ENCODE measurements around the gene RCC1. TPM values are rescaled to one million over a fixed set of nuclear protein-coding genes. Genes with fewer than 3 reads are reported as not detected.
"Not testable (repeated sequence)": the region's sequence is repeated elsewhere in the genome, so short reads cannot be mapped to it uniquely, and the experiment has no call there.

RCC1 gene
- total RNA-seq, 1 donor from 2014 or later: 31.9 TPM

GRCh38 chr1:28512058-28512611, 6.3 kb downstream of the RCC1 start:
- H3K4me3 Mint-ChIP-seq: no peak overlapping the region
- H3K27me3 Mint-ChIP-seq (ENCODE audit: low read depth): no peaks in the 10 kb centered on the region
- no peak for TF ChIP-seq CTCF (IDR thresholded peaks at IDR 0.05; ENCODE audit: unreplicated experiment)
- peaks cover 43% of the 10 kb centered on the region for H3K36me3 Mint-ChIP-seq
- H3K27ac Mint-ChIP-seq: peak overlapping the region; percentile 69
- DNase-seq (ENCODE audit: low spot score in 2 of 2, unreplicated experiment in 2 of 2): no peak
- no peaks in the 10 kb centered on the region for H3K9me3 Mint-ChIP-seq
- H3K4me1 Mint-ChIP-seq: peaks cover 43% of the 10 kb centered on the region

GRCh38 chr1:28514445-28514933, 8.6 kb downstream of the RCC1 start:
- Mint-ChIP-seq H3K36me3 (peaks cover 33% of the 10 kb centered on the region), H3K4me1 (peaks cover 34% of the 10 kb centered on the region)
- not testable (repeated sequence) for H3K4me3 Mint-ChIP-seq; H3K27me3 Mint-ChIP-seq (ENCODE audit: low read depth); DNase-seq (ENCODE audit: low spot score in 2 of 2, unreplicated experiment in 2 of 2); H3K27ac Mint-ChIP-seq; H3K9me3 Mint-ChIP-seq

- H3K27ac Mint-ChIP-seq: peak overlapping the region; percentile 27
- TF ChIP-seq CTCF (IDR thresholded peaks at IDR 0.05; ENCODE audit: unreplicated experiment): no peak
- no peaks in the 10 kb centered on the region for H3K9me3 Mint-ChIP-seq
- DNase-seq (ENCODE audit: low spot score in 2 of 2, unreplicated experiment in 2 of 2): no peak
- H3K36me3 Mint-ChIP-seq: peaks cover 16% of the 10 kb centered on the region
- H3K4me1 Mint-ChIP-seq: peaks cover 23% of the 10 kb centered on the region
- no peaks in the 10 kb centered on the region for H3K27me3 Mint-ChIP-seq (ENCODE audit: low read depth)
- no peak overlapping the region for H3K4me3 Mint-ChIP-seq
Observed at GRCh38 chr1:28516518-28516956, 10.7 kb downstream of the RCC1 start.

GRCh38 chr1:28517649-28517999, 11.8 kb downstream of the RCC1 start:
- Mint-ChIP-seq H3K9me3 (no peaks in the 10 kb centered on the region), H3K4me1 (peaks cover 21% of the 10 kb centered on the region), H3K4me3 (peak overlapping the region; percentile 77), H3K27ac (peak overlapping the region; percentile 48), H3K27me3 (ENCODE audit: low read depth) (no peaks in the 10 kb centered on the region), H3K36me3 (peaks cover 7% of the 10 kb centered on the region)
- no peak for TF ChIP-seq CTCF (IDR thresholded peaks at IDR 0.05; ENCODE audit: unreplicated experiment)
- no peak for DNase-seq (ENCODE audit: low spot score in 2 of 2, unreplicated experiment in 2 of 2)

- Mint-ChIP-seq H3K36me3 (peaks cover 5% of the 10 kb centered on the region), H3K9me3 (no peaks in the 10 kb centered on the region), H3K4me3 (peak overlapping the region; percentile 80), H3K27me3 (ENCODE audit: low read depth) (no peaks in the 10 kb centered on the region), H3K27ac (peak overlapping the region; percentile 83), H3K4me1 (peaks cover 21% of the 10 kb centered on the region)
- TF ChIP-seq CTCF (IDR thresholded peaks at IDR 0.05; ENCODE audit: unreplicated experiment): peak; percentile 100
- DNase-seq (ENCODE audit: low spot score in 2 of 2, unreplicated experiment in 2 of 2): peak; percentile 81 to 97
Observed at GRCh38 chr1:28518000-28518744, 12.3 kb downstream of the RCC1 start.

- Mint-ChIP-seq H3K27ac (peak overlapping the region; percentile 44), H3K4me3 (peak overlapping the region; percentile 80), H3K4me1 (peaks cover 21% of the 10 kb centered on the region), H3K27me3 (ENCODE audit: low read depth) (no peaks in the 10 kb centered on the region), H3K36me3 (peaks cover 5% of the 10 kb centered on the region), H3K9me3 (no peaks in the 10 kb centered on the region)
- TF ChIP-seq CTCF (IDR thresholded peaks at IDR 0.05; ENCODE audit: unreplicated experiment): no peak
- DNase-seq (ENCODE audit: low spot score in 2 of 2, unreplicated experiment in 2 of 2): no peak
Observed at GRCh38 chr1:28518745-28519341, 13.0 kb downstream of the RCC1 start.

Measured in mesothelial cell of epicardium (in vitro differentiated cells).